CD4-positive, alpha-beta T cell treated with Interleukin-12 subunit alpha and Interleukin-12 subunit beta, for 1 hour (primary cell): Measurements from ENCODE around the gene CCDC33.

ENCODE experiments used
- DNase-seq: peaks from one replicate; pipeline ENCODE4 v3.0.0-alpha.2; 2020

The CCDC33 gene

DNA sequence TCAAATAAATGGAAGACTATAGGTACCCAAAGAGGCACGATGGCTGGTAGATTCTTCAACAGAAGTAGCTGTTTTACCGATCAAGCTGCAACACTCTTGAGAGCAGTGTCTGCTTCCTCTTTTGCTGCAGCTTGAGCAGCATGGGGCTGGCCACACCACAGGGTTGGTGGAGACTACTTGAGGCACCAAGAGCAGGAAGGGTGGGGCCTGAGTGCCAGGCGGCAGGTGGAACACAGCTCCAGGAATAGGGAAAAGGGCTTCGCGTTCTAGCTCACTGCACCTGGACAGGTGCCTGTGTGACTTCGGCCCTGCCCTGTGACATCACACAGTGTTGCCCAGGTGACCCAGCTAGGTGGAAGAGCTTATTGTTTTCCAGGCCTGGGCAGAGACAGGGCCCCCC, at the start of gene CCDC33:
CCDC33 (plus strand) TSS at position 365 of the 400 bp plus-strand sequence. CDS start 394 bp downstream, outside the sequence.
- DNase-seq = no peak

DNA sequence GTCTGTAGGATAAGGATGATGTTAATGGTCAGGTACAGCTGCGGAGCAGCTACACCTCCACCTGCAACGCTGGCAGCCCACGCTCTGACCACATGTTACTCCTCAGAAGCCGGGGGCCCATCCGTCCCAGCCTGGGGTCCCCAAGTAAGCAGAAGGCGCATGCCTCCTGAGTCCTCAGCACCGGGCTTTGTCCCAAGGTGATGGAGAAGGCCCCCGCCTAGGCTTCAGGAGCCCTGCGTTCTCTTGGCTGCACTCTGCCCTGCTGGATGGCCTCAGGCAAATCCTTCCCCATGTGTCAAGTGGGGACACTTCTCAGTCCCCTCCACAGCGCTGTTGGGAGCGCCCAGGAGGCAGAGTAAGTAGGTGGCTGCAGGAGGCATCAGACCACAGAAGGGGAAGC, 47.9 kb upstream of the CCDC33 start:
- DNase-seq = no peak

DNA sequence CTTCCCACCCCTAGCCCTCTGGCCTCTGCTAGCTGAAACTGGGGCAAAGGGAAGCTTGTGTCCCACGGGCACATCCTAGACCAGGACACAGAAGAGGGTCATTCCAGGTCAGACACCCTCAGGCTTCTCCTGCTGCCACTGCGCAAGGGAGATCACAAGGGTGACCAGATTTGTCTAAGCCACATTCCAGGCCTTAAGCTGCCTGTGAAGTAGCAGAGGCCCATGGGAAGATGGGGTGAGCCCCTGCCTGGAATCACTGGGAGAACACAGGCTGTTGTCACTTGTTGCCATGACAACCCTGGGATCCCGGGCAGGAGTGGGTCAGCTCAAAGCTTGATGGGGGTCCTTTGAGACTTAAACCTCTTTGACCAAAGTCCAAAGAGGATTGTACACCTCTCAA, 44.3 kb upstream of the CCDC33 start:
- DNase-seq = no peak

DNA sequence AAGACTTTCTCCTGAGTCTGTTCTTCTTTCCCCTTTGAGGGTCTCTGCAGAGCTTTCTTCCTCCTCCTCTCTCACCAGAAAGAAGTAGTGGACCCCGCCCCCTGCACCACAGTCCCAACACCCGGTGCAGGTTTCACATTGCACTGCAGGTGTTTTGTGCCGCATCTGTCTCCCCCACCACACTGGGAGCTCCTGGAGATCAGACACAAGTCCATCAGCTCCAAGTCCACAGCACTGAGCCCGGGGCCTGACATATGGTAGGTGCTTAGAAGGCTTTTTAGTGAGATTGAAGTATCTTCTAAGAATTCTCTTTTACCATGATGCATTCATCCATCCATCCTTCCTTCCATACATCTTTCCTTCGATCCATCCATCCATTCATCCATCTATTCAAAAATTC, 43.4 kb upstream of the CCDC33 start:
- no peak for DNase-seq

DNA sequence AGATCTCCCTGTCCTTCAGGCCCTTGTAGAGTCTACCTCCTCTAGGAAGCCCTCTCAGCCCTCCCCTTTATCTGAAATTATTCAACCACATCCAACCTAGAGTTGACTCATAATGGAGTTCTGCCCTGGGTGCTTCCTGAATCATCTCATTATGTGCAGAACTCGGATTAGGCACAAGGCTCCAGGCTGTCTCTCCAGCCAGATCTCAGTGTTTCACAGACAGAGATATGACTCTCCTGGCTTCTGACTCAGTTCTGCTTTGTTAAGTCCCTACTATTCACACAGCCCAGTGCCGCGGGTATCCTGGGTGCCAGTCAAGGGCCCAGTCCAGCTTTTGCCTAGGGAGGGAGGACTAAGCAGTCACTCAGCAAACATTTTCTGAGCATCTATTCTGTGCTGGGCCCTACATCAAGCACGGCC, 42.8 kb upstream of the CCDC33 start:
- DNase-seq = no peak

DNA sequence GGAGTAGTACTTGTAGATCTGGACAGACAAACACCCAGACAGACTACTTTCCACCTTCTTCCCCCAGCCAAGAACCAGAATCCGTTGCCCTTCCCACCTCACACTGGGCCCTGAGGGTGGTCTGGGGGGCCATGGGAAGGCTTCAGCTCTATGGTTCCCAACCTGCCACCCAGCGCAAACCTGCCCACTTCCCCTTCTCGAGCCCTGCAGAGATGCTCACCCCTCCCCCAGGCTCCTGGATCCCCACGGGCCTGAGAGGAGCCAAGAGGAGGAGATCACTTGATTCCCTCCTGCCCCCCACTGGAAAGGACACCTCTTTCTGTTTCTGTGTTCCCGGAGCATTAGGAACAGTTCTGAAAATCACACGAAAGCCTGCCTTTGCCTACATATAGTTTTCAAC, 42.2 kb upstream of the CCDC33 start:
- DNase-seq = no peak

DNA sequence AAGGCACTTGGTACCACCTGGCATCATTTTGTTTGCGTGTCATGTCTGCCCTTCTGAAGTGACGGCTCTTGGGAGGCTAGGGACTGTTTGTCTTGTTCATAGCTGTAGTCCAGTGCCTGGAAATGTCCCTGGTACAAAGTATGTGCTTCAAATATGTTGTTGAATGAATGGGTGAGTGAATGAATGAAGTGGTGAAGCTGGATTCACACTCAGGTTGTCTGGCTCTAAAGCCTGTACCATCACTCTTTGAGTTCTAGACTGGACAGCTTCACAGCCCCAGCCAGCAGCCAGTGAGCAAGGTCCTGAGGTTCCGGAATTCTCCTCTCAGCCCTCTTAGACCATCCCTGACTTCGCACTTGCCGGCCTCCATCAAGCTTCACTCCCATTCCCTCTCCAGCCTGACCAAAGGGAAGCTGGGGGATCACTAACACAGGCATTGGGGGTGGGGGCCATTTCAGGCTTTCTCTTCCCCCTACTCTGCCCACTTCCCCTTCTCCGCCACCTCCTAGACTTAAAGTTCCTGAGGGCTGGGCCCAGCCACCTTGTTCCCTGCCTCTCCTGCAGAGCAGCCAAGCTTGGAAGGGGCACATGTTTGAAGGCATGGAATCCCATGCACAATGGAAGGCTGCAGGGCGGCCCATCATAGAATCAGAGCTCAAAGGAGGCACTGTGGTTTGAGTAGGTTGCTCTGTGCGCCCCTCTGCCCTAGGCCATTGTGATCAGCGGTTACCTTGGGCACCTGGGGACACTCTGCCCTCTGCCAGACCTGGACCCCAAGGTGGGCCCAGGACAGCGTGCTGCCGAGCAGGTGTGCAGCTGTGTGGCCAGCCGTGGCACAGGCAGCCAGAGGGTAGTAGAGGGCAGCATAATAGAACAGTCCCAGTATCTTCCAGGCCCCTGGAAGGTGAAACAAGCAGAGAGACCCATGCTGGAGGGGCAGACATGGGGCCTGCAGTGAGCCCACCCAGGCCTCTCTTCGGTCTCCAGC, 41.3 kb upstream of the CCDC33 start:
- DNase-seq = no peak

DNA sequence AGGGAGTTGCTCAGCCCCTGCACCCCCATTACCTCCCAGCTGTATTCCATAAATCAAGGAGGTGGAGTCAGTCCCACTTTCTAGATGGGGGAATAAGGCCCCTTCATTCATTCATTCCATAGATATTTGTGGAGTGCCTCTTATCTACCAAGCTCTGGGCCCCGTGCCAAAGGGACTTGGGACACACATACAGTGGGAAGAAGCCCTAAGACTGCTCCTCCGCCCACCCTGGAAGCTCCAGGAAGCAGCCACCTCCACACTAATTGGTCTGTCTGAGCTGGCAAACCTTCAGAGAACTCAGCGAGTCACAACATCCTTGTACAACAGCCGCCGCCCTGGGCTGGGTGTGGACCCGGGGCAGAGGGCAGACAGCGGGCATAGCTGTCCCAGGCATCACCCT, 40.0 kb upstream of the CCDC33 start:
- DNase-seq = no peak

DNA sequence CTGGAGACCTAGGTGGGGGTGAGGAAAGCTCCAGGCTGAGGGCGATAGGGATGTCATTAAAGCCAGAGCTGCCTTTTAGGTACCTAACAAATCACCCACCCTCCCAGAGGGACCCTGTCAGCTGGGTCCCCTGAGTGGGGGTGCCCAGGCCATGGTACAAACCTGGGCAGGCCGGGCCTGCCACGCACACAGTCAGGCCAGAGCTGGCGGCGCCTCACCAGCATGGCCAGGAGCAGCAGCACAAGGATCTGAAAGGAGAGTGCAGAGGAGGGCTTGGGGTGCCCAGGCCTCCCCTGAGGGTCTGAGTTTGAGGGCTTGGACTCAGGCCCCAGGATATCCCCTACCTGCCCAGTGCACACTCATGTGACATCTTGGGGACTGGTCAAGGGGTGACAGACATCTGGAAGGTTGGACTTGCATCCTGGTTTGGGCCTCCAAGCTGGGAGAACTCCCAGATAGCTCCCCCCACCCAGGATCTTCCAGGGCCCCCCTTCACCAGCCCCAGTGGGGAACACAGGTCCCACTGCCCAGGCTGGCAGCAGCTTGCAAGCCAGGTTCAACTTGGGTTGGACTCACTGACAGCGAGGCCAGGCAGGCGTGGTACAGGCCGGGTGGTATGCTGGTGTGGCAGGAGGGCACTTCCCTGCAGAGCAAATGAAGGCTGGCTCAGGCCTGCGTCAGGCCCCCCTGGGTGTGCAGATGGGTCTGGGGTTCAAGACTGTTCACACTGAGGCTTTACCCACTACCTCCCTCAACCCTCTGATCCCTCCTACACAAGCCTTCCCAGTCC, 38.8 kb upstream of the CCDC33 start:
- DNase-seq = no peak

DNA sequence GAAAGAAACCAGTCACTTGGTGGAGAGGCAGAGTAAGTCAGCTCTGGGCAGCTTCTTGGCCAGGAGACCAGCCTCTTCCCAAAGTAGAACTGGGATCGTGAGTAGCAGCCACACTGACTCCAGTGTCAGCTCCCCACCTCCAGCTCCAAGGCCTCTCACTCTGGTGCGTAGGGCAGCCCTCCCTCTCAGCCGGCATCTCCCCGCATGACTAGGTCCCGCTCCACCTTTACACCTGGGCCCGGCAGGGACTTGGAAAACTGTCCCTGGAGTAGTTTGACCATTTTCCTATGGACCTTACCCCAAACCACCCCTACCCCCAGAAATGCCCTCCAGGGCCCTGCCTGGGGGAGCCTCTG, 36.9 kb upstream of the CCDC33 start:
- no peak for DNase-seq

DNA sequence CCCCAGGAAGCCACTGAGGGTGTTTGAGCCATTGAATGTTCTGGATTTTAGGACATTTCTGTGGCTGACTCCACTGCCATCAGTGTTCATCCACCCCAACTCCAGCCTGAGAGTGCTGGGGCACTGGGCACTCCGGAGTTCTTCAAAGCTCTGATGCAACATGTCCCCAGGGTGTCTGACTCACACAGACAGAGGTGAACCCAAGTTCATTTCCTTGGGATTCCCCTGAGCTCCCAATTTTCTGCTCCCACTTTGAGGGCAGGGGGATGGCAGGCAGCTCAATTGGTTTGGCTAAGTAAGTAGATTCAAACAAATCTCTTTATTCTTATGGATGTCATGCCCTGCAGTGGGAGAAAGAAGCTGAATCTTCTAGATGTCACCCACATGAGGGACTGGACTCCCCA, 35.7 kb upstream of the CCDC33 start:
- no peak for DNase-seq

DNA sequence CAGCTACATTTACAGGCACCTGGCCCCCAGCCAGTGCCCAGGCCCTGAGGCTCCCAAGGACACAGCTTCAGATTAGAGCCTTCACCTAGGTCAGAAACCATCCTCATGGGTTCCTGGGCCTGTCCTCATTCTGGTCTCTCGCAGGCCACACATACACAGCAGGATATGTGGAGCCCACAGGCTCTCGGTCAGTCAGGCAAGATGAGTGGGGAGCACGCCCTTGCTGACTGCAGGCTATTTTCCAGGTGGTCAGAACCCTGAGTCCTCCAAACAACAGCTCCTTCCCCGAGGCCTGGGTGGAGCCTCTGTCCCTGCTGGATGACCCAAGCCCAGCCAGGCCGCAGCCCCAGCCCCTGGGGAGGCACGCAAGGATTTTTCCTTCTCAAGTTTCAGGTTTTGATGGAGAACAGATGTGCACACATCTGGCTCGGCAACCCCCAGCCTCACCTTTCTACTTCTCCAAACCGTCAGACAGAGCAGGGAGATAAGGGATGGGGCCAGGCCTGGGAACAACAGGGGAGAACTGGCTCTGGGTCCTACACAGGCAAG, 35.2 kb upstream of the CCDC33 start:
- DNase-seq = no peak

DNA sequence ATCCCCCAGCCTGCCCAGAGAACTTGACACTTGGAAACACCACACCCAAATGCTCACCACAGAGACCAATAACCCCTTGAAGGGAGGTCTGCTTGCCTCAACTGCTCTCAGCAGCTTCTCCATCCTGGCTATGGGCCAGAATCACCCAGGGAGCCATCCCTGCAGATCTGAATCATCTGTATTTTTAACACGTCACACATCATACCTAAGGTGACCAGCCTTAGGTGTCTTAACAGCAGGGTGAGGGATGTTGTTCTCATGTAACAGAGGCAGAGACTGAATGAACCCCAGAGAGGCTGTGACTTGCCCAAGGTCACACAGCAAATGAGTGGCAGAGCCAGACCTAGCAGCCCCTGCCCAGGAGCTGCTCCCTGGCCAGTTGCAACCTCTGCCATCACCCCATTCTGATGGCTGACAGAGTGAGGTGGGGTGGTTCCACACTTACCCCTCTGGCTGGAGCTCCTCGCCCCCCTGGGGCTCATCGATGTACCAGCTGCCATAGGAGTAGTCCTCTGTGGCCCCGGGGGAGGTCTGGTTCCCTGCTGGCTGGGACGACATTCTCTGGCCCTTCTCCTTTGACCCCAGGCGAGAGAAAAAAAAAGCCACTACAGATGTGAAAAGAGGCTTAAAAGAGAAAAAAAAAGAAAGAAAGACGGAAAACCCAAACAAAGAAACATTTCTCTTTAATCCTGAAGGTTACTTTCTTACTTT, 34.3 kb upstream of the CCDC33 start:
- no peak for DNase-seq

DNA sequence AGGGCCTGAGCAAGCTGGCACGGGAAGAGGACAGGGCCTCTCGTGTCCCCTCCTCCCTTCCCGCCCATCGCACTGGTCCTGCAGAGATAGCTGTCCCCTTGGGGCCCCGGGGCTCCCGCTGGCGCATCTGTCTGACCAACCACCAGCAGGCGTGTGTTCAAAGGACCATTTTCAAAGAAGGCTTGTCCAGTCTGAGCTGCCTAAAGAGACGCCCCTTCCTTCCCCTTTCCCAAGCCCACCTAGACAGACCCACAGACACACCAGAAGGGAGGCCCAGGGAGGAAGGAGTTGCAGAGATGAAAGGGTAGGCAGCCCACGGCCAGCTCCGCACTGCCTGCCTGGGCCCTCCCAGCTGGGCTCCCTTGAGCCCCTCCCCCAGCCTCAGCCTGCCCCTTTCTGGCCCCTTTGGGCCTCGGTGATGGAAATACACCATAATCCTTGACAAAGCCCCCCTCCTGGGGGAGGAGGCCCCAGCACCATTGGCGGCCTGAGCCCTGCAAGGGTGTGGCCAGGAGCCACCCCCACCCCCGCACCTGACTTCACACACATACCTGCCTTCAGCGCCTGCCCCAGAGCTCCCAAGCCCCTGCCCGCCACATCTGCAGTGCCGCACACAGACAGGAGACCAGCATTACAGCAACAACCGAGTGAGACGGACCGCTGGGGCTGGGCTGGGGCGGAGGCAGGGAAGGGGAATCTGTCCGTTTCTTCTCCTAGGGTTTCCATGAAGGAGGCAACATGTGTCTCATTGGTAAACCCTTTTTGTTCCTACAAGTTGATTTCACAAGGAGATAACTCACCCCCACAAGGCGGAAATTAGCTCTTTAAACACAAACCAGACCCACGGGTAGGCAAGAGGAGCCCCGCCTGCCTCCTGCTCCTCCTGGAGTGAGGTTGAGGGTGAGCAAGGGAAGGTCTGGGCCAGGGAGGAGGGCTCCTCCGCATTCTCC, 33.4 kb upstream of the CCDC33 start, which contains the start of gene STRA6:
STRA6 (minus strand) TSS at position 336 of the 950 bp plus-strand sequence. CDS start 520 bp downstream, outside the sequence.
- no peak for DNase-seq

DNA sequence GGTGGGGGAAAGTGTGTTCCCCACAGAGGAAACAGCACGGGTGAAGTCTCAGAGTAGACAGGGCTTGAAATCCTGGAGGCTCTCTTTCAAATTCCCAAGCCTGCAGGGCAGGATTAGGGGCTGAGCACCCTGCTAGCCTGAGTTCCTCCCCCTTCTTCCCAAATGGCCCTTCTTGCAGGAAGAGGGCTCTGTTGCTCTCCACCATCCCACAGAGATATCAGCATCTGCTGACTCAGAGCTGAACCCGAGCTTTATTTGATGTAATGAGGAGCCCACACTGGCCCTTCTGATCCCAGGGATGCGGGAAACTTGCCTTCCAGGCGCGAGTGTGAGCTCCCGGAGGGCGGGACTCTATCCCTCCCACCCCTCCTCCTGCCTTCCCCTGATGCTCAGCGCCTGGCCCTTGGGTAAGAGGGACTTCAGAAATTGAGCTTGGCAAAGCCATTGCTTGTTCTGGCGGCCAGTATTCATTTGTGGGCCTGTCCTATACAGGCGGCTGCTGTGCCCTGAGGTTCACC, 32.2 kb upstream of the CCDC33 start:
- no peak for DNase-seq

DNA sequence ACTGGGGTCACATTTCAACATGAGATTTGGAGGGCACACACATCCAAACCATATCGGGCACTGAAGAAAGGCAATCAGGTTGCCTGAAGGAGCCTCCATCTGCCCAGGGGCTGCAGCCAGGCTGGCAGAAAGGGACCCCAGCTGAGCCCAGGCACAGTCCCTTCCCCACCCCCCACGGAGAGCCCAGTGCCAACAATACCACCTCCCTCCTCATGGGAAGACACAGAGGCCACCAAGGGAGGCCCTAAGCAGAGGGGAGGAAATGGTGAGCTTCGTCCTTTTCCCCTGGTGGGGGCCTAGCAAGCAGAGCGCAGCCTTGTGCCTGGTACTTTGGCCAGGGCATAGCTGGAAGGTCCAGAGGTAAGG, 30.6 kb upstream of the CCDC33 start:
- DNase-seq = no peak

DNA sequence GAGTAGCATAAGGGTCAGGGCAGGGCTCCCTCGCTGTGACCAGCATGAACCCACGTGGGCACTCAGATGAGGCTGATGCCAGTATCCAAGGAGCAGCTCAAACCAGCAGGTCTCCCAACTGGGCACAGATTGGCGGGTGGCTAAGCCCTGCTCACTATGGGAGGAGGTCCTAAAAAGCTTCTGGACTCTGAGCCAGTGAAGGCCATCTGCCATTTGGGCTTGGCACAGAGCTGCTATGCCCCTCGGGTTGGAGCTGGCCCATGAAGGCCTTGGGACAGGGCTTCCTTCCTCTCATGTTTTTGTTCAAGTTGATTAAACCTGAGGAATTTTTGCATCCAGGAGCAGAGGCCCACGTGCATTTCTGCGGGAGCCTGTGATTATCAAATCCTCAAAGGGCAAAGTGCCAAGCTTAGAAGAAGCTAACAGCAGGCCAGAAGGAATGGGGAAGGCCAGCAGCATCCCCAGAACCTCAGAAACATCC, 29.3 kb upstream of the CCDC33 start:
- no peak for DNase-seq

DNA sequence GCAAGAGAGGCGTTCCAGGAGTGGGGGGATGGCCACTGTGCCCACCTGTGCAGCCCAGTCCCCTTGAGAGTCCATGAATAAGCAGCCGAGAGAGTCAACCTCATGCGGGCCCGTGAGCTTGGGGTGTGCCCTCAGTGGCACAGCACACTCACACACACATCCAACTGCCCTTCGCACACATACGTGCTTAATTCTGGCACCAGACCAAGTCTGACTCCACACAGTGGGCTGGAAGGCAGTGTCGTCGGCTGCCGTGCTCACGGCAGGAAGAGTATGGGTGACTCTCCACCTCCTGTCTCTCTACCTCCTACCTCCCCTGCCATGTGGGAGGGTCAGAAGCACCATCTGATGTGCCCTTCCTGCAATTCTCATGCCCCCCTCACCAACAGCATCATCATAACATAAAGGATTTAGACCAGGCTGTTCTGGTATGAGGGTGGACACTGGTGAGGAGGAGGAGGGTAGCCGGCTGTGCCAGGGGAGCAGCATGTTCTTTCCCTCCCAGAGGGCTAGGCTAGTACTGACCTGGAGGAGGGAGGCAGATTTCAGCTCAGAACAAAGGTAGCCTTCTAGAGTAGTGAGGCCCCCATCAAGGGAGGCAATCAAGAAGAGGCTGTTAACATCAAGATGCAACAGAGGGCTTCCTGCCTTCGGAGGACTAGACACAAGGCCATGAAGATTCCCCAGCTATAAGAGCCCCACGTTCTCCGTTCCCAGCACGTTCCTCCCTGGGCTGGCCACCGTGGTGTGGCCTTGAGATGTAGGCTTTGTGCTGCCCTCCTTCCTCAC, 28.3 kb upstream of the CCDC33 start:
- no peak for DNase-seq

DNA sequence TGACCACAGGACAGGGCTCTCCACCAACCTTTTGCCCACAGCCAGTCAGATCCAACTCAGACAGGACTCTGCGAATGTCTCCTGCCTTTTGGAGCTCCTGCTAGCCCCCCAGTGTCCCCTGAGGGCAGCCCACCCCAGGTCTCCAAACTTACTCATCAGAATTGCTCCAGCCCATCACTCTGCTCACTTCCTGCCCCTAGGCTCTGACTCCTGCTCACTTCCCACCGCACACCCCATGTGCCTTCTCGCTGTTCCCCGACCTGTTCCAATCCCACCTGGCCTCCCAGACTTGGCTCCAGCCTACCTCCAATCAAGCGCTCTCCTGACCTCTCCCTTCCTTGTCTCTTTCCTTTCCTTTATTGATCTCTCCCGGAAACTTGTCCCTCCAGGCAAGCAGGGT, 27.6 kb upstream of the CCDC33 start:
- no peak for DNase-seq

DNA sequence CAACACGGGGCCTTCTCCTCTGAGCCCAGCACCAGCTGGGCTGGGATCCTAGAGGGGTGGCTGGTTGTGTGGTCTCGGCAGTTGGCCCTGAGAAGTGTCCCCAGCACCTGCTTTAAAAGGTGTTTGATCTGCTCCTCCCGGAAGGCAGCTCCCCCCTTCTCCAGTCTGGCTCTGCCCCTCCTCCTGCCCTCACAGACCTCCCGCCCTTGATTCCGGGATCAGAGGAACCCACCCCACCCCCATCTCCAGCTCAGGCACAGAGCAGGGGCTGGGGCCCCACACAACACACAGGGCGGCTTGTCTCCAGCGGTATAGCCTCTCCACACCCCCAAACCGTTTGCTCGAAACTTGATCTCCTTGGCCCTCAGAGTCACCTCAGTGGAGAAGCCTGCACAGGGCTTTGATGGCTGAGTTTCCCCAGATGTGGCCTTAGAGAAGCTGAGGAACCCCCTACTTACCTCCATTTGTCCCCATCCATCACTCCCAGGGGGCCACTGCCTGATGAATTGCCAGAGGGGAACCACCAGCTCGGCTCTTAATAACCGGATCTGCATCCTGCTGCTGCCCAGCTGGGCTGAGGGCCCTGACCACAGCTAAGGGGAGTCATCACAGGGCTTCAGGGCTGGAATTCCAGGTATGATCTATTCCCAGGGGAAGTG, 27.1 kb upstream of the CCDC33 start:
- DNase-seq = no peak
